Mesothelial cell of epicardium (in vitro differentiated cells): ENCODE data around the gene AMN1. TPM values are rescaled to one million over a fixed set of nuclear protein-coding genes. Genes with fewer than 3 reads are reported as not detected.

Experiments
- DNase-seq, 2 experiments: peaks; one replicate each; pipeline ENCODE4 v3.0.0; 2021; ENCODE audit warnings: low spot score in 2 of 2; ENCODE audit not compliant: unreplicated experiment in 2 of 2
- H3K27ac Mint-ChIP-seq: 2 replicates; pipeline ENCODE4 v1.8.0; 2021; ENCODE audit warnings: mixed read lengths
- H3K27me3 Mint-ChIP-seq: 2 replicates; pipeline ENCODE4 v1.8.0; 2021; ENCODE audit warnings: low read depth, mixed read lengths
- H3K36me3 Mint-ChIP-seq: 2 replicates; pipeline ENCODE4 v1.8.0; 2021; ENCODE audit warnings: mixed read lengths
- H3K4me1 Mint-ChIP-seq: 2 replicates; pipeline ENCODE4 v1.8.0; 2021; ENCODE audit warnings: mixed read lengths
- H3K4me3 Mint-ChIP-seq: 2 replicates; pipeline ENCODE4 v1.8.0; 2021; ENCODE audit warnings: mild to moderate bottlenecking, moderate library complexity, mixed read lengths
- H3K9me3 Mint-ChIP-seq: 2 replicates; pipeline ENCODE4 v1.8.0; 2021; ENCODE audit warnings: mixed read lengths
- CTCF ChIP-seq: fragments of 200-600 bp; sonication (generic); IDR thresholded peaks from one replicate; pipeline ENCODE4 v1.5.0; 2021; ENCODE audit warnings: antibody characterized with exemption; ENCODE audit not compliant: unreplicated experiment
- total RNA-seq: library from RNA; stranded (reverse); gene quantifications from 3 replicates; pipeline ENCODE4 v1.2.1, GENCODE V29; 2021

AMN1 gene
- total RNA-seq, 1 donor from 2014 or later, result 15.3 TPM

- Mint-ChIP-seq H3K27me3 (no peaks in the 10 kb centered on the region), H3K4me3 (no peak overlapping the region), H3K36me3 (no peaks in the 10 kb centered on the region), H3K9me3 (no peaks in the 10 kb centered on the region), H3K4me1 (peaks cover 8% of the 10 kb centered on the region), H3K27ac (no peak overlapping the region)
- no peak for TF ChIP-seq CTCF
- no peak for DNase-seq
Measured at GRCh38 chr12:31641509-31642090, 87.2 kb downstream of the AMN1 start.

- peaks cover 17% of the 10 kb centered on the region for H3K4me1 Mint-ChIP-seq
- no peak overlapping the region for H3K27ac Mint-ChIP-seq
- TF ChIP-seq CTCF, result no peak
Measured at GRCh38 chr12:31634620-31635019, 94.2 kb downstream of the AMN1 start.

GRCh38 chr12:31633464-31633863 lies 95.4 kb downstream of the AMN1 start:
- Mint-ChIP-seq H3K9me3 (peaks cover 3% of the 10 kb centered on the region), H3K36me3 (peaks cover 2% of the 10 kb centered on the region), H3K27me3 (no peaks in the 10 kb centered on the region)

More at GRCh38 chr12:31634620-31635019, 94.2 kb downstream of the AMN1 start:
- Mint-ChIP-seq H3K9me3 (peaks cover 3% of the 10 kb centered on the region), H3K4me3 (no peak overlapping the region), H3K27me3 (no peaks in the 10 kb centered on the region), H3K36me3 (peaks cover 2% of the 10 kb centered on the region)
- no peak for DNase-seq

GRCh38 chr12:31631809-31632208 lies 97.0 kb downstream of the AMN1 start:
- peaks cover 26% of the 10 kb centered on the region for H3K4me1 Mint-ChIP-seq
- DNase-seq, result no peak
- H3K9me3 Mint-ChIP-seq, result peaks cover 3% of the 10 kb centered on the region
- no peak overlapping the region for H3K4me3 Mint-ChIP-seq
- no peaks in the 10 kb centered on the region for H3K27me3 Mint-ChIP-seq
- peaks cover 2% of the 10 kb centered on the region for H3K36me3 Mint-ChIP-seq
- no peak overlapping the region for H3K27ac Mint-ChIP-seq
- TF ChIP-seq CTCF, result no peak

More at GRCh38 chr12:31633464-31633863, 95.4 kb downstream of the AMN1 start:
- DNase-seq, result no peak
- H3K4me1 Mint-ChIP-seq, result peaks cover 23% of the 10 kb centered on the region
- no peak overlapping the region for H3K4me3 Mint-ChIP-seq
- no peak for TF ChIP-seq CTCF
- no peak overlapping the region for H3K27ac Mint-ChIP-seq

- Mint-ChIP-seq H3K36me3 (peaks cover 2% of the 10 kb centered on the region), H3K27me3 (no peaks in the 10 kb centered on the region), H3K27ac (peak overlapping the region; percentile 35), H3K4me3 (no peak overlapping the region), H3K9me3 (peaks cover 3% of the 10 kb centered on the region), H3K4me1 (peaks cover 26% of the 10 kb centered on the region)
- TF ChIP-seq CTCF, result no peak
- no peak for DNase-seq
Measured at GRCh38 chr12:31631023-31631724, 97.6 kb downstream of the AMN1 start.
